ENCODE measurements around the gene GPR39. TPM values are rescaled to one million over a fixed set of nuclear protein-coding genes. Genes with fewer than 3 reads are reported as not detected.

Gene GPR39
- total RNA-seq, 1 donor, result 3.6 TPM

- no peaks in the 10 kb centered on the region for H3K79me2 ChIP-seq (ENCODE audit: insufficient read depth, low read length)
- H3K9me3 ChIP-seq (ENCODE audit: low read depth, low read length), result no peaks in the 10 kb centered on the region
- DNase-seq (ENCODE audit: insufficient read length, low spot score, missing footprints), result no peak
Measured at GRCh38 chr2:132664096-132664495, 247.5 kb downstream of the GPR39 start.

GRCh38 chr2:132665401-132666140 is 249.0 kb downstream of the GPR39 start:
- H4K20me1 ChIP-seq (ENCODE audit: insufficient read depth, low read length), result no peaks in the 10 kb centered on the region
- no peaks in the 10 kb centered on the region for H3K9me3 ChIP-seq (ENCODE audit: low read depth, low read length)

More at GRCh38 chr2:132664096-132664495, 247.5 kb downstream of the GPR39 start:
- H3K27me3 ChIP-seq (ENCODE audit: insufficient read depth, low read length), result peaks cover 2% of the 10 kb centered on the region
- no peak overlapping the region for H2AFZ ChIP-seq (ENCODE audit: low read length)
- no peak overlapping the region for H3K4me3 ChIP-seq (ENCODE audit: insufficient read depth, low read length)
- no peak overlapping the region for H3K27ac ChIP-seq (ENCODE audit: low read depth, low read length)
- TF ChIP-seq CTCF (IDR thresholded peaks at IDR 0.05; ENCODE audit: extremely low read depth, low read depth, low read length), result no peak
- no peaks in the 10 kb centered on the region for H3K36me3 ChIP-seq (ENCODE audit: insufficient read depth, low read length)
- H3K4me1 ChIP-seq (ENCODE audit: insufficient read depth, low read length), result no peaks in the 10 kb centered on the region
- H4K20me1 ChIP-seq (ENCODE audit: insufficient read depth, low read length), result no peaks in the 10 kb centered on the region
- no peak overlapping the region for H3K4me2 ChIP-seq (ENCODE audit: insufficient read depth, low read length)

GRCh38 chr2:132667706-132668105 is 251.1 kb downstream of the GPR39 start:
- H3K36me3 ChIP-seq (ENCODE audit: insufficient read depth, low read length), result no peaks in the 10 kb centered on the region
- no peak for DNase-seq (ENCODE audit: insufficient read length, low spot score, missing footprints)
- H3K27me3 ChIP-seq (ENCODE audit: insufficient read depth, low read length), result peaks cover 7% of the 10 kb centered on the region

More at GRCh38 chr2:132665401-132666140, 249.0 kb downstream of the GPR39 start:
- Histone ChIP-seq H3K36me3 (ENCODE audit: insufficient read depth, low read length) (no peaks in the 10 kb centered on the region), H3K27ac (ENCODE audit: low read depth, low read length) (no peak overlapping the region), H3K4me3 (ENCODE audit: insufficient read depth, low read length) (no peak overlapping the region), H3K27me3 (ENCODE audit: insufficient read depth, low read length) (peaks cover 7% of the 10 kb centered on the region), H3K4me1 (ENCODE audit: insufficient read depth, low read length) (peaks cover 2% of the 10 kb centered on the region), H3K79me2 (ENCODE audit: insufficient read depth, low read length) (no peaks in the 10 kb centered on the region), H3K4me2 (ENCODE audit: insufficient read depth, low read length) (no peak overlapping the region), H2AFZ (ENCODE audit: low read length) (no peak overlapping the region)
- no peak for DNase-seq (ENCODE audit: insufficient read length, low spot score, missing footprints)
- no peak for TF ChIP-seq CTCF (IDR thresholded peaks at IDR 0.05; ENCODE audit: extremely low read depth, low read depth, low read length)

More at GRCh38 chr2:132667706-132668105, 251.1 kb downstream of the GPR39 start:
- no peaks in the 10 kb centered on the region for H4K20me1 ChIP-seq (ENCODE audit: insufficient read depth, low read length)
- peaks cover 15% of the 10 kb centered on the region for H3K4me1 ChIP-seq (ENCODE audit: insufficient read depth, low read length)
- no peak overlapping the region for H3K4me2 ChIP-seq (ENCODE audit: insufficient read depth, low read length)
- H3K4me3 ChIP-seq (ENCODE audit: insufficient read depth, low read length), result no peak overlapping the region
- TF ChIP-seq CTCF (IDR thresholded peaks at IDR 0.05; ENCODE audit: extremely low read depth, low read depth, low read length), result no peak
- H3K27ac ChIP-seq (ENCODE audit: low read depth, low read length), result no peak overlapping the region
- no peaks in the 10 kb centered on the region for H3K9me3 ChIP-seq (ENCODE audit: low read depth, low read length)
- H2AFZ ChIP-seq (ENCODE audit: low read length), result no peak overlapping the region
- no peaks in the 10 kb centered on the region for H3K79me2 ChIP-seq (ENCODE audit: insufficient read depth, low read length)
